D721Med (cell line): ENCODE results near the gene LRP8.
"Not testable (repeated sequence)": the region's sequence is repeated elsewhere in the genome, so short reads cannot be mapped to it uniquely, and the experiment has no call there.

Experiments used
- DNase-seq: peaks from one replicate; pipeline ENCODE4 v3.0.0; 2011; ENCODE audit warnings: low spot score; ENCODE audit not compliant: insufficient read length
- FAIRE-seq: peaks from 2 replicates; lab custom pipeline; 2011; peaks lifted over from hg19 to GRCh38; lab: Jason Lieb, UNC
- TF ChIP-seq, protein P1 (sequence below): IDR thresholded peaks from 2 replicates; pipeline ENCODE4 v1.5.1; 2012; ENCODE audit warnings: mild to moderate bottlenecking, control low read depth; ENCODE audit not compliant: insufficient read depth; ENCODE audit errors: missing control alignments

The LRP8 gene

DNA sequence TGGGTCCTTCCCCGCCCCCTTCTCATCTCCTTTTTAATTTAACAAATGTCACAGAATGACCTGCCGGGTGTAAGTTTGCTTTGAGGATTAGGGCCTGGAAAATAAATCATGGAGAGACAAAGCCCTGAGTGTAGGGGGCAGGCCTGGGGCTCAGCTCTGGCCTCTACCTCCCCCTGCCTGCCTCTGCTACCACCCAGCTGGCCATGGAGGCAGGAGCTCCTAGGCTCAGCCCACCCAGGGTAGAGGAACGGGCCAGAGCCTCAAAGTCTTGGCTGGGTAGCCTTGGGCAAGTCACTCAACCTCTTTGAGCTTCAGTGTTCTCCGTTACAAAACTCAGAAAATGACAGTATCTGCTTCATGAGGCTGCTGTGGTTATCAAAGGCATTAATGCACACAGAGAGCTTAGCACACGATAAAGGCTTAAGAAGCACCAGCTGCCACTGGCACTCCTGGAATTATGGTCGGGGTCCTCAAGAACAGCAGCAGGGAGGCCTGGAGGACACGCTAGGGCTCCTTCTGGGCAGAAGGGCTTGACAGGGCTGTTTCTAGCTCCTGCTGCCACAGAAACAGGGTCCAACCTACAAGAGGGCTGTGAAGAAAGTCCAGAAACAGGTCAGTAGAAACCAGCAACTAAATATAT is 39.0 kb downstream of the LRP8 start:
- FAIRE-seq: no peak
- peak; percentile 70 for DNase-seq
- TF ChIP-seq, protein P1, sequence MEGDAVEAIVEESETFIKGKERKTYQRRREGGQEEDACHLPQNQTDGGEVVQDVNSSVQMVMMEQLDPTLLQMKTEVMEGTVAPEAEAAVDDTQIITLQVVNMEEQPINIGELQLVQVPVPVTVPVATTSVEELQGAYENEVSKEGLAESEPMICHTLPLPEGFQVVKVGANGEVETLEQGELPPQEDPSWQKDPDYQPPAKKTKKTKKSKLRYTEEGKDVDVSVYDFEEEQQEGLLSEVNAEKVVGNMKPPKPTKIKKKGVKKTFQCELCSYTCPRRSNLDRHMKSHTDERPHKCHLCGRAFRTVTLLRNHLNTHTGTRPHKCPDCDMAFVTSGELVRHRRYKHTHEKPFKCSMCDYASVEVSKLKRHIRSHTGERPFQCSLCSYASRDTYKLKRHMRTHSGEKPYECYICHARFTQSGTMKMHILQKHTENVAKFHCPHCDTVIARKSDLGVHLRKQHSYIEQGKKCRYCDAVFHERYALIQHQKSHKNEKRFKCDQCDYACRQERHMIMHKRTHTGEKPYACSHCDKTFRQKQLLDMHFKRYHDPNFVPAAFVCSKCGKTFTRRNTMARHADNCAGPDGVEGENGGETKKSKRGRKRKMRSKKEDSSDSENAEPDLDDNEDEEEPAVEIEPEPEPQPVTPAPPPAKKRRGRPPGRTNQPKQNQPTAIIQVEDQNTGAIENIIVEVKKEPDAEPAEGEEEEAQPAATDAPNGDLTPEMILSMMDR: no peak

DNA sequence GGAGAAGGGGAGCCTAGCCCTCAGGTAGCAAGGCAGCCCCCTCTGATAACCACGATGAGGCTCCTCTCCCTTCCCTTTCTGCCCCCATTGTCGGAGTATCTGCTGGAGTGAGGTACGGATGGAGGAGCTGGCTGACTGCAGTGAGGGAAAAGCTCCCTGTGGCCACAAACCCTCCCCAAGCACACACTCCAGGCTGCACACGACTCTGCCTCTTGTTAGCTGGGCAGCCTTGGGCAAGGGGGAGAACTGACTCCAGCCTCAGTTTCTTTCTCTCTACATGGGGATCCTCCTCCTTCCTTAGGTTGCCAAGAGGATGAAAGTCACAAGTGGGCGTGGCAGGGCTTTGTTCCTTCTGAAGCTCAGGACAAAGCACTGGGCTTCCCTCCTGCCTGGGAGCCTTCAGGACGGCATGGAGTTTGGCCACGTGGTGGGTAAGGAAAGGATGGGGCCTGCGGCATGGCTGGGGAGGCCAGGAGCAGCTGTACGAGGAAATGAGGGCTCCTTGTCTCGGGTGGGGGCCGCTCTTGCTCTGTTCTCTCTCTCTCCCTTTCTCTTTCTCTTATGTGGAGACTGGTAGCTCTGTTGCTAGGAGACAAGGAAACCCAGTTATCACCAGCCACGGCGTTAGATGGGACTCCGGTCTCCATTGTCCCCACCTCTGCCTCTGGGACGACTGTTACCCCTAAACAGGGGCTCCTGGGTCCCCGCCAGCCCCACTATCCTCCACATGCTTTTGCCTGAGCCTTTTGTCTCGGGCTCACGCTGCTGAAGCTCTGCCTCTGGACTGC is 39.7 kb downstream of the LRP8 start:
- no peak for DNase-seq
- FAIRE-seq: no peak
- TF ChIP-seq, protein P1: no peak

DNA sequence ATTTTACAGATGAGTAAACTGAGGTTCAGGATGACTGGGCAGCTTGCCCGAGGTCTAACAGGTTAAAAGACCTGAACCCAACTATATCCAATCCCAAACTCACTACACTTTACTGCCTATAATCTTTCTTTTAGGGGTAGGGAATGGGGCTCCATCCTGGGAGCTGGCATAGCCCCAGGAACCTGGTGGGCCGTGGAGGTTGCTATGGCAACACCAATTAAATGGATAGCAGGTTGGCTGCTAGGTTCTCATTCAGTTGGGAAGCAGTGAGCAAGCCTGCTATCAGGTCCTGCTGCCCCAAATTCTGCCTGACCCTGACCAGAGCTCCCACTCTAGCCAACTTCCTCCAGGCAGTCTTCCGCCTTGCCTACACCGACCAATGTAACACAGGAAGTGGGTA is 40.9 kb downstream of the LRP8 start:
- no peak for DNase-seq
- FAIRE-seq: no peak
- TF ChIP-seq, protein P1: no peak

DNA sequence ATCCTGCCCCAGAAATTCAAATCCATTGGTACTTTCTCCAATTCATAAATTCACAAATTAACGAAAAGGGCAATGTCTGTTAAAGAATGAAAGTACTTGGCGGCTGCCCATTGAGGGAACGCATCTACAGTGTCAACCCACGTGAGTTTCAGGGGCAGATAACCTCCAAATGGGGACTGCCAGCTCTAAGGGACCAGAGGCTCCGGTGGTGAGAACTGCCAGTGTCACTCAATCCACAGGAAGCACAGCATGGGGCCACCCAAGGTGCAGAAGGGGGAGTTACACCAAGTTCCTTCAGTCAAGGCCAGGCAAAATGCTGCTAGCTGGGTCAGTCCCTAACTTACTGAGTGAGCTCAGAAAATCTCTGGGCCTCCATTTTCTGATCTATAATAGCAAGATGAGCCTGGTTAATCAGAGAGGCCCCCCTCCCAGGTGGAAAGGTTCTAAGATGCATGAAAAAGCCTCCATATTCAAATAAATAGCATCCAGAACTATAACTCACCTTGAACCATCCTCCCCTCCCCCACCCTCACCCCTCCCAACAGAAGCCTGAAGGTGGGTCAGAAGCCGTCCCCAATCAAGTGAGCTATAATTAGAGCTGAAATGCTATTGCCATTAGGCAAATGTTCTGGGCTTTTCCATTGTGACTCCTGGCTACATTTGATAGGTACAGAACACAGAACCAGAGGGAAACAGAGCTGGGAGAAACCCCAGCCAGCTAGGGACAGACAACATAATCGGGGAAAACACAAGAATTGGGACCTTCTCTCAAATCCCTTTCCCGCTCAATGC is 41.7 kb downstream of the LRP8 start:
- no peak for DNase-seq
- FAIRE-seq: no peak
- TF ChIP-seq, protein P1: no peak

DNA sequence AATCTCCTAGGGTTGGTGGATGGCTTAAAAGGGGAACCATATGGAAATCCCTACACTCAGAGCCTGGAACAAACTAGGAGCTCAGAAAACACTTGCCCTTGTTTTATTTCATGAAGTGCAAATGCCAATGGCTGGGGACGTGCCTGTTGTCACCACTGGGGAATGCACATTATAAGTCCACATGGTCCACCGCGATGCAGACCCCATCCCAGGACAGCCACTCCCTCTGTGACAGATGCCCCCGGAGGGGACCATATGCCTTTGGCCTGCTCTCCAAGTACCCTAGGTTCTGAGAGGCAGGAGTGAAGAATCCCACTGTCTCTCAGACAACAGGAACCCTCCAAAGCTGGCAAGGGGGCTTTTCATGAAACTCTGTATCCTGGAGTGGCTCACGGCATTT is 42.3 kb downstream of the LRP8 start:
- no peak for FAIRE-seq
- TF ChIP-seq, protein P1: no peak
- DNase-seq: no peak

DNA sequence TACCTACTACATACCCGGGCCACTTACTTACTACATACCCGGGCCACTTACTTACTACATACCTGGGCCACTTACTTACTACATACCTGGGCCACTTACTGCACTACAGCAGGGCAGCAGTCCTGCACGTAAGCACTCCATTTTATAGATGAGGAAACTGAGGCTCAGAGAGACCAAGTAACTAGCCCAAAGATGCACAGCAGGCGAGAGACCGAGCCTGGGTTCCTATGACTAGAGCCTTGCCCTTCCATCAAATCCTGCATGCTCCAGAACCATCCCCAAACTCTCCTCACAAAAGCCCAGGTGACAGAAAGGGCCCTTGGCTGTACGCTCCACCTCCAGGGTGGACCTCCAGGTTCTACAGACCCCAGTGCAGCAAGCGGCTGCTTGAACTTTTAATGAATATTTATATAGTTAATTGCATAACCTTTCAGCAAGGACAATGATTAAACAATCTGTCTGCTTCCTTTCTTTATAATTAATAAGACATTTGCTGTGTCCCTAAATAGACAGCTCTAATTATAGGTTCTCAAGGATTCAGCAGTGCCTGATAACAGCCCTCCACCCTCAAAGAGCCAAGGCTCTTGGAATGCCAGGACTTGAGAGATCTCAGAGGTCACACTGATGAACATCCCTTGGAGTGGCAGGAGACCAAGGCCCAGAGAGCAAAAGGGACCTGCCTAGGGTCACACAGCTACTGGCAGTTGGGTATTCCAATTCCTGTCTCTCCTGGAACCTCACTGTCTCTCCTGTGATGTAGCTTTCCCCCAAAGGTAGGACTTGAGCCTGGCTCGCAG is 43.4 kb downstream of the LRP8 start:
- TF ChIP-seq, protein P1: no peak
- DNase-seq: no peak
- no peak for FAIRE-seq

DNA sequence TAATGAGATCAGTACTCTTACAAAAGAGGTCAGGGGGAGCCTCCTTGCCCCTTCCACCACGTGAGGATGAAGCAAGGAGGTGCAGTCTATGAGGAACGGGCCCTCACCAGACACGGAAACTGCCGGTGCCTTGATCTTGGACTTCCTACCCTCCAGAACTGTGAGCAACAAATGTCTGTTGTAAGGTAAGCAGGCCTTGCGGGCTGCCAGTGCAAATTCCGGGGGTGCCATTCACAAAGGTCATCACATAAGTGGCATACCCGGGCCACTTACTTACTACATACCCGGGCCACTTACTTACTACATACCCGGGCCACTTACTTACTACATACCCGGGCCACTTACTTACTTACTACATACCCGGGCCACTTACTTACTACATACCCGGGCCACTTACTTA is 44.7 kb downstream of the LRP8 start:
- not testable (repeated sequence) for FAIRE-seq, DNase-seq
